NCI-H1436 treated with DMSO at 0.1 percent for 48 hours (cell line): ENCODE measurements around the gene GALNT7.

Source experiments
- DNase-seq: peaks from one replicate; lab custom pipeline; 2025; lab: John Stamatoyannopoulos, UW

Gene GALNT7

DNA sequence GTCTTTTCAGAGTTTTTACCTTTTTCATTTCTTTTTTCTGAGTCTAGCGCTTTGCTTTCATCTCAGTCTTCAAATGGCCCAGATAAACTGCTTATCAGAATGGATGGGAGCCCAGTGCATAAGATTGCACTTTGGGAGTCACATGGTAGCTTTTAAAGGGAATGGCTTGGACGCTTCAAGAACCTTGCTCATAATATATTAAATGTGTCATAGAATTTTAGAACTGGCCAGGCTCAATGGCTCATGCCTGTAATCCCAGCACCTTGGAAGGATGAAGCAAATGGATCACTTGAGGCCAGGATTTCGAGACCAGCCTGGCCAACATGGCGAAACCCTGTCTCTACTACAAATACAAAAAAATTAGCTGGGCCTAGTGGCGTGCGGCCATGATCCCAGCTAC lies 97.1 kb downstream of the GALNT7 start:
- no peak for DNase-seq

DNA sequence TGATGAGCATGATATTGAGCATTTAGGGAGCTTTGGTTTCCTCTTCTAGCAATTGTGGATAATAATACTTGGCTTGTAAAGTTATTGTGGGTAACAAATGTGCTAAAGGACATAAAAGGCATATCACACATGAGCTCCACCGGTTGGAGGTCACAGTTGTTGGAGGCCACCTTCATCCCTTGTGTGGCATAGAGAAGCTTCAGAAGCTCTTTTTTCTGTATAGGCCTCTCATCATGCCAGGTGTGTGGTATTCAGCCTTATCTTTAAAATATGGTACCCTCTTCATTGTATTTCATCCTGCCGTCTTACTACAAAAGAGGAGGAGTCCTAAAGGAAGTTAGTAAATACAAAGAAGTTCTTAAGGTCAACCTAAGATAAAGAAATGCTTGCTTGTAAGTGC lies 99.1 kb downstream of the GALNT7 start:
- DNase-seq: no peak

DNA sequence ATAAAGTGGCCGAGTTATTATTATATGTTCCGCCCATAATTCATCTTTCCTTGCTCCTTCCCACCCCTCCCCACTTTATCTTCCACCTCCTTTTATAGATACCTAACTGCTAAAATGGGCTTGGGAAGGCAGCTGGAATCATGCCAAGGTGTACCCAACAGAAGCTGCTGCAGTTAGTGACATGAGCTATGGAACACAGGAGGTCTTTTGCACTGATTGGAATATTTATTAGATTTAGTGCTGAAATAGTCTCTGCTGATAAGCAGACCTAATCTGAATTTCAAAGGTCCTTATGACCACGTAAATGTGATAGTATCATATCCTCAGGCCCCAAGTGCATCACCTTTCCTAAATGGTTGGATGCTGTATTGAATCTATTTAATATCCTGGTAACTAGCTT lies 100.7 kb downstream of the GALNT7 start:
- DNase-seq: no peak

DNA sequence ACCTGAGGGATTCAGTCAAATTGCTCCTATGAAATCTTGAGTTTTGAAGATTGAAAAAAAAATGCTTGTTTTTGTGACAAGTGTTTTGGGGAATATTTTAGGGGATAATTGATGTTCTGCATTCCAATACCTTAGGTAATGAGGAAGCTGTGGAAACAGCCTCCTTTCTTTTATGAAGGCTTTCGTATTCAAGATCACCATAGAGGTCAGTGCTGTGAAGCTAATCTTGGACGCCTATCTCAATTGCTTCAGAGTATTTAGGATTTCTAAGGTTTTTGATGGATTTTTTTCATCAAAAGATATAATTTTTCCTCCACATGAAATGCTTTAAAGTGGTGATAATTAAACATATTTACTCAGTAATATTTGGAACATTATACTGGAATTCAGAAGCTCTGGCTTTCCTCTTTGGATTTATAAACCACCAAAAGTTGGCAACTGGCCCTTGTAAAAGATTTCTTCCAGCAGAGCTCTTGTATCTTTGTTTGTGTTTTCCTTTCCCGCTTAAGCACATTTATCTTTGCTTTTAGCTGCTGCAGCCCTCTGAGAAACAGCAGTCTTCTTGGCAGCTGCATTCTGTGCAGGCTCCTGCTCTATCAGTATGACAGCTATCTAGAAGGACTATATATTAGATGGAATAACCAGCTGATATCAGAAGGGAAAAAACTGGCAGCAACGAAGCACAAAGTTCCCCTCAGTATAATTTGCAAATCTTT lies 101.9 kb downstream of the GALNT7 start:
- DNase-seq: no peak

DNA sequence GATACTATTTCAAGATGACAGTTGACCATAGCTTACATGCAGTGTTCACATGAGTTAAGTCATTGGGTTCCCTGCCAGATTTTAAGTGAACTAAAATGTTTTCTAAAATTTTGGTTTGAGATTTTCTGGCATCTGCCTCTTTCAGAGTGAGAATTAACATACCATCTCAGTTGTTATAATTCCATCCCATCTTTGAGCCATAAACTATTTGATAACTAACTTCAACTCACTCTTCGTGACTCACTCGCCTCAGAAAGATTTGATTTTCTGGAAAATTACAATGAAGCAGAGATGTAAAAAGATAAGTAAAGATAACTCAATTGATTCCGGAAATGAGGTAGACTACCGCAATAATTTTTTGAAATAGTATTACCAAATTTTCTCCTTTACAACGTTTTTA lies 103.7 kb downstream of the GALNT7 start:
- DNase-seq: no peak

DNA sequence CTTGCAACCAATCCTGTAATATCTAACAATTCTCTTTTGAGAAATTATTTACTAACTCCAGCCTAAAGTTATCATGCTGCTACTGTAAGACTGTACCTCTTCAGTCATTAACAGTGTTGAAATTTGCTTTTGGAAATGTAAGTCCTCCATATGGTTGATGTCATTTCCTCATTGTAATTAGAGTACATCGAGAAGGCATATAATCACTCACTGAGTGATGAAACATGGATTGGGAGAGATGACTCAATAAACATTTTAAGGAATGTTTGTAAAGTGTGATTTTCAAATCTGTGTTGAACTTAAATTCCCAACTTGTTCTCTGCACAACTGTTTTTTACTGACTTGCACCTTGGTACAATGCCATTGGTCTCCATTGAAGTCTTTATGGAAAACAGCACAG lies 104.4 kb downstream of the GALNT7 start:
- DNase-seq: no peak

DNA sequence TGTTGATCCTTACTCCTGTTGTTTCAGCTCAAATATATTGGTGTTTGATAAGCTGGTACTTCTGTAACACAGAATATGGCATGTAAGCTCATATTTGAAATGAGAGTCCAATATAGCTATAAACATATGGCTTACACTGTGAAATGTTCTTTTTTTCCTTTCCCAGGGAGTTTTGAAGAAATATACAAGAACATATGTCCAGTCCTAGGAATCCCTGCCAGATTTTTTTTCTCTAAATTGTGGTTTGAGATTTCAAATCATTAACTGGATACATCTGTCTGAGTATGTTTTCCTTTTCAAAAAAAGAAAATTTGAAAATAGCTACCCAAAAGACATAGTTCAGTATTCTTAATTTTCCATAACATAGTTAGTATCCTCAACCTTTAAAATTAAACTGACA lies 105.3 kb downstream of the GALNT7 start:
- DNase-seq: no peak

DNA sequence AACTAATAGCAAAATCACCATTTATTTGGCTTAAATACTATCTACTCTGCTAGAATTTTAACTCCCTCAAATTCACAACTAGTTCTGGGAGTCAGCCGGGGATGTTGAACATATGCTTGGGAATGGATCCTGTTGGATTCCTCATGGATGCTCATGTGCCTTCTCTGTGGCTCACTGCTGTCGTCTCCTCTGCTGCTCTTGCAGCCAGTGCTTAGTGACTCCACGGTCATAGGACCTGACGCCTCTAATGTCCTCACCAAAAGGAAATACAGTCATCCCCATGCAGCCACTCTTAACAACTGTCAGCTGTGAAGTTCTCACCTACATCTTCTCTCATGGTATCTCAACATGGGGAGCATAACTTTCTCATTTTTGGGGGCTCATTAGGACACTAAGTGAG lies 106.1 kb downstream of the GALNT7 start:
- no peak for DNase-seq

DNA sequence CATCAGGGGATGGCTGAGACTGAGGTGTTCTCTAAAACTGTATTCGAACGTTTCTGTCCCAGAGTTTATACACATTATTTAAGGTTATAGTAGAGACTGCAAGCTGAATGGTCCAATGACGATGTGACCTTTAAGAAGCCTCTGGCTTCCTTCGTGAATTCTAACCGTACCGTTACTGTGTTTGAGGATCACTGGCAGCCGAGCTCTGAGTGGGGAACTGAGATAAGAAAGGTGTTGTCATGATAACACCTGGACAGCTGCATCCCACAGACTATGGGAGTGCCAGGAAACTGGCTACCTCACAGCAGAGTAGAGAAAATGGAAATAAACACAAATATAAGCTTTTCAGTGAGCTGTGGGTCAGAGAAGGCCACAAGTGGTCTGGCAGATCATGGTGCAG lies 106.5 kb downstream of the GALNT7 start:
- no peak for DNase-seq

DNA sequence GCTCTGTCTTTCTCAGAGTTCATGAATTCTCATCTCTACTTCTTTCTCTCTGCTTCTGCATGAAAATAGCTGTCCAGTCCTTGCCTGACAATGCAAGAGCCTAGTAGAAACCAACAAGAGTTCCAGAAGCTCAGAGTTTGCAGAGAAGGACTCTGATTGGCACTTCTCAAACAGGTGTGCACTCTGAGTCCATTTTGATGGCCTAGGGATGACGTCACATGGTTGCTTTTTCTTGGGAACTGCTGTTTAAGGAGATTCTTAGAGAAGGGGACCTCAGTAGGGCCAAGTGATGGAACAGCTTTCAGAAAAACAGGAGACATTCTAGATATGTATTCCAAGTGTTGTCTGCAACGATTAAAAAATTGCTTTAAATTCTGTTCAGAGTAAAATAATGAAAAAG lies 108.7 kb downstream of the GALNT7 start:
- no peak for DNase-seq

DNA sequence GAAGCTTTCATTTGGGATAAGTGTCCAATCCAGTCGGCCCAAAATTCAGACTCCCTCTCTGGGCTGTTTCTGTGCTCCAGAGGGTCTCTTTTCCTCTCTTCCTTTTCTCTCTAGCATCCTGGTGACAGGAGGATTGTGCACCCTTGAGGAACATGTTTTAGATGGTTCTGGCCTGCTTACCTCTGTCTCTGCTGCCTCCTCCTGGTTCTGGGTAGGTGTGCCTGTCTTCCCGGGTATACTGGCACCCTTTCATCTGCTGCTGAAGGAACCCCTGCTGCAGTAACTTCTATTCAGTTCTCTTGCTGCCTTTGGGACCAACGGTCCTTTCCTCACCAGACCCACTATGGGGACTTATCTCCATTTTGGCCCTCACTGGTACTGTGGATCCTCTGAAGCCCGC lies 112.4 kb downstream of the GALNT7 start:
- no peak for DNase-seq

DNA sequence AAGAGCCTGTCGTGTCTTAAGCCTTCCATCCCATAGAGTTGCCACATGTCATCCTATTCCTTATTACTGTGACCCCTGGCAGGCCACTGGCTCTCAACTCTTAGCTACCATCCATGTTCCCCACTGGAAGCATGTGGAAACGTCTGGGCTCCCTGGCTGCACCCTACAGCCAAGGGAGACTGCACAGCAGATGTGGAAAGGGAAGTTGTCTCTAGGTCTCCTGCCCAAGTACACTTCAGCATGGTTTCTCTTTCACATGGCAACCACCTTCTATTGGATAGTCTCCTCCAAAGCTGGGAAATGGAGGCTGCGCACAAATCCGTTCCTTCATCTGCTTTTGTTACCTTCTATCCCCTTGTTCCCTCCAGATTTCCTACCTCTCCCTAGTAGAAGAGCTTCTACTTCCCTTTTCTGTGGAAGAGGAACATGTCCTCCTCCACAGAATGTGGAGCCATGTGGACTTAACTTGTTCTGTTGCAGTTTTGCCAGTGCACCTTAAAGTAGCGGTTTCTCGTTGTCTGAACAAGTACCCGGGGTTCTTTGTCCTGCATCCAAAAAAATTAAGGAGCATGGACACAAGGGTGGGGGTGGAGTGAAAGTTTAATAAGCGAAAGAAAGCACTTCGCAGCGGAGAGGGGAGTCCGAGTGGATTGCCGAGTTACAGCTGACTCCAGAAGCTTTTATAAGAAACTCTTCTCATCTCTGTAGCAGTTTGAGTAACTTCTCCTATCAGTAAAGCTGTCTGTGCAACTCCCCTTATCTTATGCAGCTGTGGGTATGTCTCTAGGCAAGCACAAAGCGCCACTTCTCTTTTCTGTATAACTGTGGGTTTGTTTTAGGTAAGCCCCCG lies 113.0 kb downstream of the GALNT7 start:
- no peak for DNase-seq

DNA sequence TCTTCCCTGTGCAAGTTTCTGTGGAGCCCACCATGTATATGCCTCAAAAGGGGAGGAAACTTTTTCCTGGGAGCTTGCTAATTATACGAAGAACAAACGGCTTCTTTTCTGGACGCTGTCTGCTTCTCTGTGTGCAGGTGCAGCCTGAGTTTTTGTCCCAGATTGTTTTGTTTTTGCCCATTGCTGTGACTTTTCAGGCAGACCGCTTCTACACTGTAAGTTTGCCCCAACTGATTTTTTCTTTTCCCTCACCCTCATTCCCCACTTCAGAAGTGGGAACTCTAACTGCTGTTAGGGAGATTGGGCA lies 113.6 kb downstream of the GALNT7 start:
- DNase-seq: no peak

DNA sequence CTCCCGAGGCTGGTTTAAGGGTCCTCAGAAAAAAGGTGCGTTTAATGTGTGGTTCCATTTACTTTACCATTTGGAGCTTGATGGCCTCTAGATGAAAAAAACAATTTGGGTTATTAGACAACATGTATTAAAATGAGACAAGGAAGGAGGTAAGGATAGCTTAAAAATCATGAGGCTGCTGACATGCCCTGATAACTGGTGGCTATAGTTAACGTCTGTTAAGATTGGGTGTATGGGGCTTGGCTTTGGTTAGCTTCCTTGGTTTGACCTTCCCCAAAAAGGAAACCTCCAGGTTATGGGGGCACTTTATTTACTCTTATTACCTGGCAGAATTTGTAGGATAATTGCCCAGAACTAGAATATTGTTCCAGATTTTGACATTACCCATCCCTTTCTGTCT lies 114.0 kb downstream of the GALNT7 start:
- DNase-seq: no peak

DNA sequence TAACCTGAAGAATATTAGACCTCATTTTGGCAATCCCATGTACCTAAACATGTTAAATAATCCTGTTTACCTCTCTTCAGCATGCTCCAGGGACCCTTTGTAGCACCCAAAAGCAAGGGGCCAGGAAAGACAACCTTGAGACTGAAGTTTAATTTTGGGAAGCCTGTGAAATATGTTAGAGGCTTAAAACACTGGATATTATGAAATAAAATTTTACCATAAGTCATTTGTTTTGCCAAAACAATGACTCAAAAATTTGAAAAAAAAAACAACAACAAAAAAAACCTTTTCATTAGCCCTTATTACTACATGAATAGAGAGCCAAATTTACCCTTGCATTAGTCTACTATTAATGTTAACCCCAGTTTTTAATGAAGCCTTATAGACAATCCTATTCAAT lies 115.9 kb downstream of the GALNT7 start:
- DNase-seq: no peak

DNA sequence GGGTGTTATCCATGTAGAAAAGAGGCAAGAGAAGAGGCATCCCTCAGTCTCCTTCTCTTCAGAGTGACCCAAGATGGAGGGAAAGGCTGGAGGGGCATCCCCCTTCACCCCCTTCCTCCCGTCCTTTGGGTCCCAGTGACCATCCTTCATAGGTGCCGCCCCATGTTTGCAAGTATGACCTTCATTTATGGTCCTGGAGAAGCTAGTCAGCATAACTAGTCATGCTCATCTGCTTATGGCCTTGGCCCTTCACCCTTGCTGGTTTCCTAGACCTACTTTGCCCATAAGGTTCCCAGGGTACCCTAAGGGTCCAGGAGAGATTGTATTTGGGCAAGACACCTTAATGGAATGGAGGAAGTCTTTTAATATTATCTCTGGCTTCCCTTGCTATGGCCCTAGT lies 118.9 kb downstream of the GALNT7 start:
- DNase-seq: no peak

DNA sequence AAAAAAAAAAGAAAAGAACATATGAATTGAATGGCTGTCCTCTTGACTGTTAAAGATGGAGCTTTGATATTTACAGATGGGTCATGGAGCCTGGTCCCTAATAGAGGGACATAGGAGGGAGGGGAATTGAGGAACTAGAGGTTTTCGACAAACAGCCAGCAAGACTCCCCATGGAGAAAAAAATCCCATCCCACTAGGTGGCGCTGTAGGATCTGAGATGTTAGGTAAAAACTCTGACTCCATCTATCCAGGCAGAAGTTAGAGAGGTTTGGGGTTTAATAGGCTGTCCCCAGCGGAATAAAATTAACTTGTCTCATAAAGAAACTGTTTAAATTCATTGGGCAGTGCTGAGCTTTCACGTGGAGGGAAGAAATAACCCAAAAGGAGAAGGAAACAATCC lies 119.7 kb downstream of the GALNT7 start:
- DNase-seq: no peak

DNA sequence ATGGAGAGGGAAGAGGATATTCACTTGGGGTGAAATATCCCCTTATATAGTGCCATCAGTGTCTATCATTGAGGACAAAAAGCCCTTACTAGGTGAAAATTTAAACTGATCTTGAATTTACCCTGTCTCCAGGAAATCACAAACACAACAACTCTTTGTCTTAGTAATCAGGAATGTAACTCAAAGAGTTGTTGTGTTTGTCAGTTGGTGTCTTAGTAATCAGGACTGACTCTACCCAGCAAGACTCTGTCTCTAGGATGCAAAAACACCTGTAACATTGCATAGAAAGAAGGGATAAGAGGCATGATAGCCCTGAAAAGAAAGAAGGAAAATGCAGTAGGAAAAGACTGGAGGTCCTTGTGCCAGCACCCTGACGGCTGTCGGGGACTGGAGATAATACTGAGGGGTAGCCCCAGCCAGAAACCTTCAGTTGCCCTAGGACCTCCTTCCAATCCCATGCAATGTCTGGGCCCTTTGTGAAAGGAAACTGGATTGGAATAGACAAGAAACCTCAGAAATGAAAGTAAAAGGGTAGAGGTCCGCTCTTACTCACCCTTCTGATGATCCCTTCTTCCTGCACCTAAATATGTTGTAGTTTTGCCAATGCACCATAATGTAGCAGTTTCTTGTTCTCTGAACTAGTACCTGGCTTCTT lies 120.2 kb downstream of the GALNT7 start:
- no peak for DNase-seq

DNA sequence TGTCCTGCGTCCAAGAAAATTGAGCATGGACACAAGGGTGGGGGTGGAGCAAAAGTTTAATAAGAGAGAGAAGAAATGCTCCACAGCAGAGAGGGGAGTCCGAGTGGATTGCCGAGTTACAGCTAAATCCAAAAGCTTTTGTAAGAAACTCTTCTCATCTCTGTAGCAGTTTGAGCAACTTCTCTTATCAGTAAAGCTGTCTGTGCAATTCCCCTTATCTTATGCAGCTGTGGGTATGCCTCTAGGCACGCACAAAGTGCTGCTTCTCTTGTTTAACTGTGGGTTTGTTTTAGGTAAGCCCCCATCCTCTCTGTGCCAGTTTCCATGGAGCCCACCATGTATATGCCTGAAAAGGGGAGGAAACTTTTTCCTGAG lies 120.7 kb downstream of the GALNT7 start:
- DNase-seq: no peak

DNA sequence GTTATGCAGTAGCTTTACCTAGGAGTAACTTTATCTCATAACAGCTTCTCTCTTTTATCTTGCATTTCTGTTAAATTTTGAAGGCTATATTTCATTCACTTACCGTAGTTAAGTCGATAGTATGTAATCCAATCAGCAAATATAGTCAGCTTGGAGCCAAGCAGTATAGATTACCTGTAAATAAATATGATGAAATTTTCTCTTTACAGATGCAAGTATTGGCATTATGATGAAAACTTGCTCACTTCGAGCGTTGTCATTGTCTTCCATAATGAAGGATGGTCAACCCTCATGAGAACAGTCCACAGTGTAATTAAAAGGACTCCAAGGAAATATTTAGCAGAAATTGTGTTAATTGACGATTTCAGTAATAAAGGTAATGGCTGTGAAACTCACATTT lies 123.3 kb downstream of the GALNT7 start:
- no peak for DNase-seq

DNA sequence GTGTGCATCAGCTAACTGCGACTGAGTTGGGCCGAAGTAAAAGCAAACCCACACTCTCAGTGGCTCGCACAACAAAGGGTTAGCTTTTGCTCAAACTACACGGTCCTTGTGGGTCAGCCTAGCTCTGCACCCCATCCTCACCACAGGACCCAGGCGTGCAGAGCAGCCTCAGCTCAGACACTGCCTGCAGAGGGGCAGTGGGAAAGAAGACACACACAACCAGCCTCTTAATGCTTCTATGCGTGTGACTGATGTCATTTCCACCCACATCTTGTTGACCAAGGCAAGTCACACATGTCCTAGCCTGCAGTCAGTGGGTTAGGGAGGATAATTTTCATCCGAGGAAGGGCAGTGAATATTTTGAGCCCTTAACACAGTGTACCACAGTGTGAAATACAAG lies 125.1 kb downstream of the GALNT7 start:
- no peak for DNase-seq

DNA sequence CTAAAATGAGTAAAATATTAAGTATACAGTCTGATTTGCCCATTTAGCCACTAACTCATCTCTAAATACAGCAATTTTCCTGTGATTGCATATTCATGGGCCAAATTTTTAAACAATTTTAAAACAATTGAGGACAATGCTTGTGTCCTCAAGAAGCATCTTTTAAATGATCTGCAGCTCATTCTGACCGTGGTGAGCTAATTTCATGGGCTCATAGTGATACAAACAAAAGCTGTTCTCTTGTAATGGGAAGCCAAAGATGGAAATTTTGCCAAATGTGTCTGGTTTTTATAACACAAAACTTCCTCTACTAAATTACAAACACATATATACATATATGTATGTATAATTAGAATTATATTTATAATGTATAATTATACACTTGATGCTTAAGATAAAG lies 125.8 kb downstream of the GALNT7 start:
- no peak for DNase-seq

DNA sequence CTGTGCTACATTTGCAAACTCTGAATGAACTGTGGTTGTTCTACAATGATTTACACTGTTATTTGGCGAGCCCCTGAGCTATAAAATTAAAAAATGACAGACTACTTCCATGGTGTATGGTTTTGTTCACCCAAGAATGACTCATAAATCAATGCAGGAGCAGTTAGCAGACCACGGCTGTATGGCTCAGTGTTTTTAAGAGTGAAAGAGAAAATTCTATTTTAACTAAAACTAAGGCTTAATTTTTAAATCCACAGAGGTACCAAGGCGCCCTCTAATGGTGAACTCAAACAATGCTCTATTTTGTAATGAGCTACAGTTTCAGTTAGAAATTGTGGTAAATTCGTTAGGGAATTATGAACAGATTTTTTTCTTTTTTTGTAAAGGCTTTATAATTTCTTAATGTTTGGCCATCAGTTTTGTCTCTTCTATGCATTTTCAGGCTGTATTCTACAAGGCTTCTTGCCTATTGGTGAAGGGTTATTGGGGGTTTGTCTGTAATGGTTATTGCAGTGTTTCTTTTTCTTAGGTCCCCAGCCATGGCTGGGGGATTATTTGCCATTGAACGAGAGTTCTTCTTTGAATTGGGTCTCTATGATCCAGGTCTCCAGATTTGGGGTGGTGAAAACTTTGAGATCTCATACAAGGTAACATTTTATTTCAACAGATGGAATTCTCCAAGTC lies 133.0 kb downstream of the GALNT7 start:
- DNase-seq: no peak
